ENCODE results near the gene SULT1B1.

DNA sequence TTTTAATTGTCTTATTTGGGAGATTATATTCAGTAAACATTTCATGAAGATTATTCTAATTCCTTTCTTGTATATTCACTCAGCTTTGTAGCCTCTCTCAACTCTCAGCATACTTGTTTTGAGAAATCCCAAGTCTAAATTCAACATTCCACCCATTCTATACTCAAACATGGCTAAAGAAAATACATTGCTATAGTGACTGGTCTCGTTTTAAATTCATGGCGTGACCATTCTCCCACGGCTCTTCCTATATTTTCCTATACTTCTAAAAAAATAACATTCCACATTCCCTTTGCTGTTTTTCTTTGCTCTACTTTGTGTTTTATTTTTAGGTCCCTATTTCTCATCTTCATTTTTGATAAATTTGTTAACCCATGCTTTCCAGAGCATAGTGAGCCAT is 58.2 kb downstream of the SULT1B1 start:
- TF ChIP-seq TAF1 (IDR thresholded peaks at IDR 0.05; ENCODE audit: borderline replicate concordance, low read depth, low read length): no peak
- no peak for TF ChIP-seq POLR2A (IDR thresholded peaks at IDR 0.05; ENCODE audit: low read depth, low read length)

Data from GM12892 (cell line).